GM23338 (cell line): ENCODE measurements around the gene DUSP19. TPM values are rescaled to one million over a fixed set of nuclear protein-coding genes. Genes with fewer than 3 reads are reported as not detected.
A peak's percentile ranks its signal among the peaks of the same experiment; 100 is the strongest.

Experiments used
- ATAC-seq: fragments of 200-7000 bp; cut with Tn5 transposase; 3 replicates; pipeline ENCODE4 v1.9.1; 2020
- DNase-seq: peaks from one replicate; pipeline ENCODE4 v3.0.0-alpha.2; 2015; ENCODE audit warnings: low spot score
- H2AFZ ChIP-seq: fragments of 200-600 bp; sonication (generic); 2 replicates; pipeline ENCODE4 v1.8.0; 2016; ENCODE audit warnings: antibody characterized with exemption, mild to moderate bottlenecking, moderate library complexity
- H3F3A ChIP-seq: fragments of 200-600 bp; sonication (generic); replicated peaks from 2 replicates; pipeline ENCODE4 v1.8.0; 2017; ENCODE audit warnings: antibody characterized with exemption, mixed run types, low read depth
- H3K27ac ChIP-seq: fragments of 200-600 bp; sonication (generic); 2 replicates; pipeline ENCODE4 v1.6.1; 2016; ENCODE audit warnings: low read depth
- H3K27me3 ChIP-seq: fragments of 200-600 bp; sonication (generic); 2 replicates; pipeline ENCODE4 v1.8.0; 2016; ENCODE audit warnings: mild to moderate bottlenecking, mixed run types, moderate library complexity; ENCODE audit not compliant: insufficient read depth
- H3K36me3 ChIP-seq: fragments of 200-600 bp; sonication (generic); 2 replicates; pipeline ENCODE4 v1.8.0; 2016; ENCODE audit warnings: mild to moderate bottlenecking; ENCODE audit not compliant: insufficient read depth
- H3K4me1 ChIP-seq: fragments of 200-600 bp; sonication (generic); 2 replicates; pipeline ENCODE4 v1.8.0; 2016; ENCODE audit warnings: mild to moderate bottlenecking, moderate library complexity; ENCODE audit not compliant: insufficient read depth
- H3K4me2 ChIP-seq: fragments of 200-600 bp; sonication (generic); 2 replicates; pipeline ENCODE4 v1.7.1; 2017; ENCODE audit warnings: mixed run types
- H3K4me3 ChIP-seq: fragments of 200-600 bp; sonication (generic); 2 replicates; pipeline ENCODE4 v1.6.1; 2016; ENCODE audit warnings: mixed run types
- H3K79me2 ChIP-seq: fragments of 200-600 bp; sonication (generic); replicated peaks from 2 replicates; pipeline ENCODE4 v1.8.0; 2017; ENCODE audit warnings: mild to moderate bottlenecking; ENCODE audit not compliant: insufficient read depth
- H3K9me2 ChIP-seq: fragments of 200-600 bp; sonication (generic); 2 replicates; pipeline ENCODE4 v1.8.0; 2017; ENCODE audit not compliant: insufficient read depth
- H4K20me1 ChIP-seq: fragments of 200-600 bp; sonication (generic); replicated peaks from 2 replicates; pipeline ENCODE4 v1.8.0; 2017; ENCODE audit warnings: mild to moderate bottlenecking; ENCODE audit not compliant: insufficient read depth
- H3K27ac Mint-ChIP-seq: 2 replicates; pipeline ENCODE4 v1.8.0; 2020; ENCODE audit warnings: inconsistent platforms, mild to moderate bottlenecking, moderate library complexity, mixed read lengths
- H3K27me3 Mint-ChIP-seq: 3 replicates; pipeline ENCODE4 v1.8.0; 2022; ENCODE audit warnings: low read depth, mild to moderate bottlenecking, moderate library complexity, mixed read lengths, inconsistent platforms; ENCODE audit not compliant: insufficient read depth, poor library complexity
- H3K36me3 Mint-ChIP-seq: 3 replicates; pipeline ENCODE4 v1.8.0; 2021; ENCODE audit warnings: low read depth, mild to moderate bottlenecking, inconsistent platforms, moderate library complexity, mixed read lengths
- H3K4me1 Mint-ChIP-seq: 3 replicates; pipeline ENCODE4 v1.8.0; 2020; ENCODE audit warnings: mild to moderate bottlenecking, inconsistent platforms, mixed read lengths
- H3K4me3 Mint-ChIP-seq: 3 replicates; pipeline ENCODE4 v1.8.0; 2021; ENCODE audit warnings: moderate library complexity, mild to moderate bottlenecking, inconsistent platforms, mixed read lengths
- H3K9me3 Mint-ChIP-seq: 3 replicates; pipeline ENCODE4 v1.8.0; 2020; ENCODE audit warnings: moderate library complexity, mild to moderate bottlenecking, inconsistent platforms, mixed read lengths
- ETS1 ChIP-seq: IDR thresholded peaks from 2 replicates; pipeline ENCODE4 v1.6.1; 2016; ENCODE audit warnings: antibody characterized with exemption
- EZH2 ChIP-seq: fragments of 200-600 bp; sonication (generic); IDR thresholded peaks from one replicate; pipeline ENCODE4 v1.8.0; 2017; ENCODE audit warnings: antibody characterized with exemption, mild to moderate bottlenecking, low read depth; ENCODE audit not compliant: unreplicated experiment
- EZH2phosphoT487 ChIP-seq: fragments of 200-600 bp; sonication (generic); IDR thresholded peaks from one replicate; pipeline ENCODE4 v1.8.1; 2018; ENCODE audit warnings: antibody characterized with exemption; ENCODE audit not compliant: unreplicated experiment
- JUNB ChIP-seq: IDR thresholded peaks from one replicate; pipeline ENCODE4 v1.6.1; 2016; ENCODE audit warnings: antibody characterized with exemption; ENCODE audit not compliant: unreplicated experiment
- NANOG ChIP-seq: IDR thresholded peaks from 2 replicates; pipeline ENCODE4 v1.6.1; 2016; ENCODE audit warnings: antibody characterized with exemption, borderline replicate concordance
- POLR2AphosphoS5 ChIP-seq: IDR thresholded peaks from 2 replicates; pipeline ENCODE4 v1.6.1; 2016; ENCODE audit warnings: antibody characterized with exemption, low read depth
- ZNF114 ChIP-seq: fragments of 250-450 bp; sonication (Bioruptor Pico); IDR thresholded peaks from 2 replicates; pipeline ENCODE4 v1.5.0; 2020; ENCODE audit warnings: mild to moderate bottlenecking, moderate library complexity
- ZNF331 ChIP-seq: fragments of 250-450 bp; sonication (Bioruptor Pico); IDR thresholded peaks from 2 replicates; pipeline ENCODE4 v1.5.0; 2020; ENCODE audit warnings: low read depth, mild to moderate bottlenecking, moderate library complexity
- polyA plus RNA-seq: library from polyadenylated mRNA; unstranded; fragments of >200 nt; fragmentation: Nextera tagmentation; extraction: Ambion mirVana; gene quantifications from 2 replicates; pipeline ENCODE4 v1.2.1, GENCODE V29; 2016
- total RNA-seq: library from RNA; depleted of rRNA; stranded (reverse); fragments of >200 nt; shearing (Covaris generic); gene quantifications from 2 replicates; pipeline ENCODE4 v1.2.3, GENCODE V29; 2014
- TF ChIP-seq, protein P1 (sequence below): IDR thresholded peaks from one replicate; pipeline ENCODE4 v1.6.1; 2018; ENCODE audit warnings: antibody characterized with exemption; ENCODE audit not compliant: unreplicated experiment
- TF ChIP-seq, protein P2 (sequence below): fragments of 250-450 bp; sonication (Bioruptor Pico); IDR thresholded peaks from 2 replicates; pipeline ENCODE4 v1.5.0; 2020; ENCODE audit warnings: mild to moderate bottlenecking, moderate library complexity
- TF ChIP-seq, protein P3 (sequence below), 2 experiments: fragments of 200-600 bp in 1 of 2; sonication (generic) in 1 of 2; conservative IDR thresholded peaks; 2 replicates each; pipeline versions ENCODE4 v1.5.1 to v1.6.1; 2016 to 2017; ENCODE audit warnings: antibody characterized with exemption in 2 of 2, low read depth in 2 of 2, mild to moderate bottlenecking in 2 of 2, moderate library complexity in 1 of 2

Gene DUSP19
- total and polyA plus RNA-seq, 2 experiments from 2014 or later = 1.9 to 2.8 TPM

DNA sequence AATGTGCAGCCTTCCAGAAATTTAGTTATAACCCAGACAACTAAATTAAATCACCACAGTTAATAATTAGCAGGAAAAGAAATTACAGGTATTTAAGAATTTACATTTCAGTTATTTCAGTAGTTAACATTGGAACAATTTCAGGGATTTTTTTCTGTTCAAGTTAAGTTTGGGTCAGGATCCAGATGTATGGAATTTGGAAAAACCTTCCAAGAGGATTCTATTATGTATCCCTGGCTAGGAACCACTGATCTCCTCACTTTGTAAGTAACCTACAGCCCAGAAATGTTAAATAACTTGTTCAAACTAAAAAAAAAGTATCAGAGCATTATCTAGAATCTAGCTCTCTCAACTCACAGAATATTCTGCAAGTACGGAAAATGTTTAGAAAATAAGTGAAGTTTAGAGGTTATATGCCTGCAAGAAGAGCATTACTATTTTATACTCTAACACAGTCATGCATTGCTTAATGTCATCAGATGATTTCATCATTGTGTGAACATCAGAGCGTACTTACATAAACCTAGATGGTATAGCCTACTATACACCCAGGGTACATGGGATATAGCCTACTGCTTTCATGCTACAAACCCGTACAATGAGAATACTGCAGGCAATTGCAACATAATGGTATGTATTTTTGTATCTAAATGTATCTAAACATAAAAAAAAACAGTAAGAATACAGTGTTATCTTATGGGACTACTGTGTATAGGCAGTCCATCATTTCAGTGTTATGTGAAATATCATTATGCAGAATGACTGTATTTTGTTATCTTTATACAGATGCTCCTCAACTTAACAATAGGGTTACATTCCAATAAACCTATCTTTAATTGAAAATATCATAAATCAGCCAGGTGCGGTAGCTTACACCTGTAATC is 46.4 kb upstream of the DUSP19 start:
- peaks cover 59% of the 10 kb centered on the region for H3K4me1 ChIP-seq
- no peak overlapping the region for H3K4me3 Mint-ChIP-seq
- H3F3A ChIP-seq = no peaks in the 10 kb centered on the region
- no peaks in the 10 kb centered on the region for H3K36me3 Mint-ChIP-seq
- H3K9me2 ChIP-seq = no peaks in the 10 kb centered on the region
- no peak overlapping the region for H3K4me2 ChIP-seq
- H3K27ac ChIP-seq = no peak overlapping the region
- no peak for DNase-seq
- TF ChIP-seq, protein P1, sequence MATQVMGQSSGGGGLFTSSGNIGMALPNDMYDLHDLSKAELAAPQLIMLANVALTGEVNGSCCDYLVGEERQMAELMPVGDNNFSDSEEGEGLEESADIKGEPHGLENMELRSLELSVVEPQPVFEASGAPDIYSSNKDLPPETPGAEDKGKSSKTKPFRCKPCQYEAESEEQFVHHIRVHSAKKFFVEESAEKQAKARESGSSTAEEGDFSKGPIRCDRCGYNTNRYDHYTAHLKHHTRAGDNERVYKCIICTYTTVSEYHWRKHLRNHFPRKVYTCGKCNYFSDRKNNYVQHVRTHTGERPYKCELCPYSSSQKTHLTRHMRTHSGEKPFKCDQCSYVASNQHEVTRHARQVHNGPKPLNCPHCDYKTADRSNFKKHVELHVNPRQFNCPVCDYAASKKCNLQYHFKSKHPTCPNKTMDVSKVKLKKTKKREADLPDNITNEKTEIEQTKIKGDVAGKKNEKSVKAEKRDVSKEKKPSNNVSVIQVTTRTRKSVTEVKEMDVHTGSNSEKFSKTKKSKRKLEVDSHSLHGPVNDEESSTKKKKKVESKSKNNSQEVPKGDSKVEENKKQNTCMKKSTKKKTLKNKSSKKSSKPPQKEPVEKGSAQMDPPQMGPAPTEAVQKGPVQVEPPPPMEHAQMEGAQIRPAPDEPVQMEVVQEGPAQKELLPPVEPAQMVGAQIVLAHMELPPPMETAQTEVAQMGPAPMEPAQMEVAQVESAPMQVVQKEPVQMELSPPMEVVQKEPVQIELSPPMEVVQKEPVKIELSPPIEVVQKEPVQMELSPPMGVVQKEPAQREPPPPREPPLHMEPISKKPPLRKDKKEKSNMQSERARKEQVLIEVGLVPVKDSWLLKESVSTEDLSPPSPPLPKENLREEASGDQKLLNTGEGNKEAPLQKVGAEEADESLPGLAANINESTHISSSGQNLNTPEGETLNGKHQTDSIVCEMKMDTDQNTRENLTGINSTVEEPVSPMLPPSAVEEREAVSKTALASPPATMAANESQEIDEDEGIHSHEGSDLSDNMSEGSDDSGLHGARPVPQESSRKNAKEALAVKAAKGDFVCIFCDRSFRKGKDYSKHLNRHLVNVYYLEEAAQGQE = no peak
- no peak for TF ChIP-seq EZH2
- TF ChIP-seq ZNF114 (CRISPR knock-in tag) = no peak
- no peak for TF ChIP-seq NANOG
- TF ChIP-seq EZH2phosphoT487 = no peak
- TF ChIP-seq, protein P2, sequence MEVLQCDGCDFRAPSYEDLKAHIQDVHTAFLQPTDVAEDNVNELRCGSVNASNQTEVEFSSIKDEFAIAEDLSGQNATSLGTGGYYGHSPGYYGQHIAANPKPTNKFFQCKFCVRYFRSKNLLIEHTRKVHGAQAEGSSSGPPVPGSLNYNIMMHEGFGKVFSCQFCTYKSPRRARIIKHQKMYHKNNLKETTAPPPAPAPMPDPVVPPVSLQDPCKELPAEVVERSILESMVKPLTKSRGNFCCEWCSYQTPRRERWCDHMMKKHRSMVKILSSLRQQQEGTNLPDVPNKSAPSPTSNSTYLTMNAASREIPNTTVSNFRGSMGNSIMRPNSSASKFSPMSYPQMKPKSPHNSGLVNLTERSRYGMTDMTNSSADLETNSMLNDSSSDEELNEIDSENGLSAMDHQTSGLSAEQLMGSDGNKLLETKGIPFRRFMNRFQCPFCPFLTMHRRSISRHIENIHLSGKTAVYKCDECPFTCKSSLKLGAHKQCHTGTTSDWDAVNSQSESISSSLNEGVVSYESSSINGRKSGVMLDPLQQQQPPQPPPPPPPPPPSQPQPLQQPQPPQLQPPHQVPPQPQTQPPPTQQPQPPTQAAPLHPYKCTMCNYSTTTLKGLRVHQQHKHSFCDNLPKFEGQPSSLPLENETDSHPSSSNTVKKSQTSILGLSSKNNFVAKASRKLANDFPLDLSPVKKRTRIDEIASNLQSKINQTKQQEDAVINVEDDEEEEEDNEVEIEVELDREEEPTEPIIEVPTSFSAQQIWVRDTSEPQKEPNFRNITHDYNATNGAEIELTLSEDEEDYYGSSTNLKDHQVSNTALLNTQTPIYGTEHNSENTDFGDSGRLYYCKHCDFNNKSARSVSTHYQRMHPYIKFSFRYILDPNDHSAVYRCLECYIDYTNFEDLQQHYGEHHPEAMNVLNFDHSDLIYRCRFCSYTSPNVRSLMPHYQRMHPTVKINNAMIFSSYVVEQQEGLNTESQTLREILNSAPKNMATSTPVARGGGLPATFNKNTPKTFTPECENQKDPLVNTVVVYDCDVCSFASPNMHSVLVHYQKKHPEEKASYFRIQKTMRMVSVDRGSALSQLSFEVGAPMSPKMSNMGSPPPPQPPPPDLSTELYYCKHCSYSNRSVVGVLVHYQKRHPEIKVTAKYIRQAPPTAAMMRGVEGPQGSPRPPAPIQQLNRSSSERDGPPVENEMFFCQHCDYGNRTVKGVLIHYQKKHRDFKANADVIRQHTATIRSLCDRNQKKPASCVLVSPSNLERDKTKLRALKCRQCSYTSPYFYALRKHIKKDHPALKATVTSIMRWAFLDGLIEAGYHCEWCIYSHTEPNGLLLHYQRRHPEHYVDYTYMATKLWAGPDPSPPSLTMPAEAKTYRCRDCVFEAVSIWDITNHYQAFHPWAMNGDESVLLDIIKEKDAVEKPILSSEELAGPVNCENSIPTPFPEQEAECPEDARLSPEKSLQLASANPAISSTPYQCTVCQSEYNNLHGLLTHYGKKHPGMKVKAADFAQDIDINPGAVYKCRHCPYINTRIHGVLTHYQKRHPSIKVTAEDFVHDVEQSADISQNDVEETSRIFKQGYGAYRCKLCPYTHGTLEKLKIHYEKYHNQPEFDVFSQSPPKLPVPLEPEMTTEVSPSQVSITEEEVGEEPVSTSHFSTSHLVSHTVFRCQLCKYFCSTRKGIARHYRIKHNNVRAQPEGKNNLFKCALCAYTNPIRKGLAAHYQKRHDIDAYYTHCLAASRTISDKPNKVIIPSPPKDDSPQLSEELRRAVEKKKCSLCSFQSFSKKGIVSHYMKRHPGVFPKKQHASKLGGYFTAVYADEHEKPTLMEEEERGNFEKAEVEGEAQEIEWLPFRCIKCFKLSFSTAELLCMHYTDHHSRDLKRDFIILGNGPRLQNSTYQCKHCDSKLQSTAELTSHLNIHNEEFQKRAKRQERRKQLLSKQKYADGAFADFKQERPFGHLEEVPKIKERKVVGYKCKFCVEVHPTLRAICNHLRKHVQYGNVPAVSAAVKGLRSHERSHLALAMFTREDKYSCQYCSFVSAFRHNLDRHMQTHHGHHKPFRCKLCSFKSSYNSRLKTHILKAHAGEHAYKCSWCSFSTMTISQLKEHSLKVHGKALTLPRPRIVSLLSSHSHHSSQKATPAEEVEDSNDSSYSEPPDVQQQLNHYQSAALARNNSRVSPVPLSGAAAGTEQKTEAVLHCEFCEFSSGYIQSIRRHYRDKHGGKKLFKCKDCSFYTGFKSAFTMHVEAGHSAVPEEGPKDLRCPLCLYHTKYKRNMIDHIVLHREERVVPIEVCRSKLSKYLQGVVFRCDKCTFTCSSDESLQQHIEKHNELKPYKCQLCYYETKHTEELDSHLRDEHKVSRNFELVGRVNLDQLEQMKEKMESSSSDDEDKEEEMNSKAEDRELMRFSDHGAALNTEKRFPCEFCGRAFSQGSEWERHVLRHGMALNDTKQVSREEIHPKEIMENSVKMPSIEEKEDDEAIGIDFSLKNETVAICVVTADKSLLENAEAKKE (CRISPR knock-in tag) = no peak
- TF ChIP-seq ZNF331 = no peak
- no peak for TF ChIP-seq POLR2AphosphoS5
- TF ChIP-seq, protein P3, sequence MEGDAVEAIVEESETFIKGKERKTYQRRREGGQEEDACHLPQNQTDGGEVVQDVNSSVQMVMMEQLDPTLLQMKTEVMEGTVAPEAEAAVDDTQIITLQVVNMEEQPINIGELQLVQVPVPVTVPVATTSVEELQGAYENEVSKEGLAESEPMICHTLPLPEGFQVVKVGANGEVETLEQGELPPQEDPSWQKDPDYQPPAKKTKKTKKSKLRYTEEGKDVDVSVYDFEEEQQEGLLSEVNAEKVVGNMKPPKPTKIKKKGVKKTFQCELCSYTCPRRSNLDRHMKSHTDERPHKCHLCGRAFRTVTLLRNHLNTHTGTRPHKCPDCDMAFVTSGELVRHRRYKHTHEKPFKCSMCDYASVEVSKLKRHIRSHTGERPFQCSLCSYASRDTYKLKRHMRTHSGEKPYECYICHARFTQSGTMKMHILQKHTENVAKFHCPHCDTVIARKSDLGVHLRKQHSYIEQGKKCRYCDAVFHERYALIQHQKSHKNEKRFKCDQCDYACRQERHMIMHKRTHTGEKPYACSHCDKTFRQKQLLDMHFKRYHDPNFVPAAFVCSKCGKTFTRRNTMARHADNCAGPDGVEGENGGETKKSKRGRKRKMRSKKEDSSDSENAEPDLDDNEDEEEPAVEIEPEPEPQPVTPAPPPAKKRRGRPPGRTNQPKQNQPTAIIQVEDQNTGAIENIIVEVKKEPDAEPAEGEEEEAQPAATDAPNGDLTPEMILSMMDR (conservative IDR thresholded peaks at IDR 0.05; ENCODE audit: low read depth in 2 of 2) = no peak
- TF ChIP-seq ETS1 = no peak
- TF ChIP-seq JUNB = no peak
- peaks cover 43% of the 10 kb centered on the region for H4K20me1 ChIP-seq
- H2AFZ ChIP-seq = no peak overlapping the region
- no peak overlapping the region for H3K4me3 ChIP-seq
- H3K27me3 ChIP-seq = no peaks in the 10 kb centered on the region
- no peak for ATAC-seq
- no peaks in the 10 kb centered on the region for H3K36me3 ChIP-seq
- H3K27ac Mint-ChIP-seq = peak overlapping the region; percentile 39; the same call in 1 of the 2 replicates
- H3K79me2 ChIP-seq = peaks cover 100% of the 10 kb centered on the region
- H3K4me1 Mint-ChIP-seq = peaks cover 57% of the 10 kb centered on the region
- no peaks in the 10 kb centered on the region for H3K9me3 Mint-ChIP-seq
- H3K27me3 Mint-ChIP-seq = no peaks in the 10 kb centered on the region
